Thyroid gland (tissue), 4 donors: ENCODE measurements around the gene CFAP251.

Source experiments
- CTCF ChIP-seq, 6 experiments: fragments of 200-600 bp in 3 of 6; fragments of 450-650 bp in 3 of 6; sonication (generic) in 3 of 6; IDR thresholded peaks; one replicate each; pipeline ENCODE4 v1.5.1; 2016 to 2019; ENCODE audit warnings: antibody characterized with exemption in 6 of 6, mild to moderate bottlenecking in 2 of 6, inconsistent platforms in 1 of 6, moderate library complexity in 1 of 6
- POLR2A ChIP-seq, 2 donors: fragments of 450-650 bp; IDR thresholded peaks; one replicate each; pipeline ENCODE4 v1.6.1; 2017; ENCODE audit warnings: antibody characterized with exemption in 2 of 2, mild to moderate bottlenecking in 2 of 2, moderate library complexity in 1 of 2

GRCh38 chr12:122032580-122032979 is 114.2 kb downstream of the CFAP251 start:
- TF ChIP-seq CTCF (IDR thresholded peaks at IDR 0.05) (no peak), POLR2A (IDR thresholded peaks at IDR 0.05) (no peak)
